Osteoblast (primary cell): ENCODE measurements around the gene BICDL2. TPM values are rescaled to one million over a fixed set of nuclear protein-coding genes. Genes with fewer than 3 reads are reported as not detected.
"Not testable (repeated sequence)": the region's sequence is repeated elsewhere in the genome, so short reads cannot be mapped to it uniquely, and the experiment has no call there.

Source experiments
- DNase-seq: peaks from one replicate; pipeline ENCODE4 v3.0.0; 2011; ENCODE audit warnings: low spot score, mixed read lengths; ENCODE audit not compliant: insufficient read length; ENCODE audit errors: missing footprints
- H2AFZ ChIP-seq: 2 replicates; pipeline ENCODE4 v1.6.0; 2011; ENCODE audit warnings: mild to moderate bottlenecking, low read length
- H3K27ac ChIP-seq: 2 replicates; pipeline ENCODE4 v1.5.1; 2011; ENCODE audit warnings: mild to moderate bottlenecking, low read depth, low read length, moderate library complexity
- H3K27me3 ChIP-seq: 2 replicates; pipeline ENCODE4 v1.6.0; 2012; ENCODE audit warnings: mild to moderate bottlenecking, control low read depth, inconsistent platforms, low read length, moderate library complexity; ENCODE audit not compliant: insufficient read depth
- H3K36me3 ChIP-seq: 2 replicates; pipeline ENCODE4 v1.5.1; 2011; ENCODE audit warnings: mild to moderate bottlenecking, low read length, control low read depth, moderate library complexity; ENCODE audit not compliant: insufficient read depth
- H3K4me1 ChIP-seq: 2 replicates; pipeline ENCODE4 v1.5.1; 2011; ENCODE audit warnings: mild to moderate bottlenecking, low read length, control low read depth, moderate library complexity; ENCODE audit not compliant: insufficient read depth
- H3K4me2 ChIP-seq: 2 replicates; pipeline ENCODE4 v1.6.0; 2011; ENCODE audit warnings: mild to moderate bottlenecking, low read length; ENCODE audit not compliant: insufficient read depth
- H3K4me3 ChIP-seq: fragments of 200-600 bp; sonication (generic); 3 replicates; pipeline ENCODE4 v1.5.1; 2012; ENCODE audit warnings: mild to moderate bottlenecking, low read length, inconsistent platforms; ENCODE audit not compliant: insufficient read depth
- H3K79me2 ChIP-seq: 2 replicates; pipeline ENCODE4 v1.6.0; 2012; ENCODE audit warnings: mild to moderate bottlenecking, low read length, control low read depth, inconsistent platforms; ENCODE audit not compliant: insufficient read depth
- H3K9me3 ChIP-seq: 2 replicates; pipeline ENCODE4 v1.5.1; 2011; ENCODE audit warnings: low read depth, low read length, control low read depth
- H4K20me1 ChIP-seq: 2 replicates; pipeline ENCODE4 v1.6.0; 2012; ENCODE audit warnings: mild to moderate bottlenecking, low read length, control low read depth; ENCODE audit not compliant: insufficient read depth
- CTCF ChIP-seq: IDR thresholded peaks from 2 replicates; pipeline ENCODE4 v1.5.1; 2011; ENCODE audit warnings: mild to moderate bottlenecking, low read depth, low read length, moderate library complexity; ENCODE audit errors: extremely low read depth
- total RNA-seq: library from RNA; depleted of rRNA; stranded (reverse); fragments of >200 nt; gene quantifications from 2 replicates; pipeline ENCODE4 v1.2.3, GENCODE V29; 2012

BICDL2 gene
- total RNA-seq = 0.29 TPM in 1 of 2 replicates, not detected in the other

GRCh38 chr16:3036726-3037315, at the start of gene BICDL2:
BICDL2 (minus strand) TSS chr16:3036944; CDS start chr16:3035496, 1,448 bp downstream.
- Histone ChIP-seq H3K4me3 (no peak within 1 kb of the TSS), H3K79me2 (no peaks in the 10 kb centered on the region), H3K36me3 (no peaks in the 10 kb centered on the region), H3K4me1 (no peaks in the 10 kb centered on the region), H3K9me3 (no peaks in the 10 kb centered on the region), H4K20me1 (no peaks in the 10 kb centered on the region), H3K27ac (no peak within 1 kb of the TSS), H2AFZ (no peak within 1 kb of the TSS), H3K4me2 (no peak within 1 kb of the TSS), H3K27me3 (peaks cover 71% of the 10 kb centered on the region)
- no peak for DNase-seq
- no peak for TF ChIP-seq CTCF

GRCh38 chr16:3085868-3086595, 49.3 kb upstream of the BICDL2 start:
- H3K4me2 ChIP-seq = no peak overlapping the region
- H3K4me3 ChIP-seq = no peak overlapping the region
- H4K20me1 ChIP-seq = no peaks in the 10 kb centered on the region
- no peak overlapping the region for H3K27ac ChIP-seq
- no peaks in the 10 kb centered on the region for H3K79me2 ChIP-seq
- H3K9me3 ChIP-seq = no peaks in the 10 kb centered on the region
- H2AFZ ChIP-seq = no peak overlapping the region
- peak; percentile 76 for DNase-seq
- TF ChIP-seq CTCF = no peak
- H3K4me1 ChIP-seq = no peaks in the 10 kb centered on the region
- H3K36me3 ChIP-seq = no peaks in the 10 kb centered on the region
- peaks cover 14% of the 10 kb centered on the region for H3K27me3 ChIP-seq

GRCh38 chr16:3084969-3085670, 48.4 kb upstream of the BICDL2 start:
- TF ChIP-seq CTCF = no peak
- H3K9me3 ChIP-seq = no peaks in the 10 kb centered on the region
- H3K4me2 ChIP-seq = no peak overlapping the region
- H3K27me3 ChIP-seq = peaks cover 20% of the 10 kb centered on the region
- no peaks in the 10 kb centered on the region for H3K79me2 ChIP-seq
- no peak for DNase-seq
- no peak overlapping the region for H3K4me3 ChIP-seq
- no peak overlapping the region for H2AFZ ChIP-seq
- no peaks in the 10 kb centered on the region for H3K4me1 ChIP-seq
- no peaks in the 10 kb centered on the region for H3K36me3 ChIP-seq
- no peak overlapping the region for H3K27ac ChIP-seq
- no peaks in the 10 kb centered on the region for H4K20me1 ChIP-seq

- Histone ChIP-seq H3K4me2 (no peak overlapping the region), H2AFZ (no peak overlapping the region), H3K79me2 (no peaks in the 10 kb centered on the region), H3K4me1 (no peaks in the 10 kb centered on the region), H3K36me3 (no peaks in the 10 kb centered on the region), H3K27me3 (peaks cover 20% of the 10 kb centered on the region), H3K4me3 (no peak overlapping the region), H3K27ac (no peak overlapping the region), H4K20me1 (no peaks in the 10 kb centered on the region), H3K9me3 (no peaks in the 10 kb centered on the region)
- TF ChIP-seq CTCF = no peak
- DNase-seq = no peak
Observed at GRCh38 chr16:3084491-3084890, 47.7 kb upstream of the BICDL2 start.

- not testable (repeated sequence) for H3K4me2 ChIP-seq, H3K27ac ChIP-seq, H4K20me1 ChIP-seq, H3K9me3 ChIP-seq, H2AFZ ChIP-seq, H3K4me1 ChIP-seq, H3K79me2 ChIP-seq, H3K36me3 ChIP-seq, H3K4me3 ChIP-seq, DNase-seq
- H3K27me3 ChIP-seq = peaks cover 28% of the 10 kb centered on the region
Observed at GRCh38 chr16:3083408-3083807, 46.7 kb upstream of the BICDL2 start.
